Fibroblast of skin of right quadriceps (primary cell): ENCODE measurements around the gene SEMA3B.
A peak's percentile ranks its signal among the peaks of the same experiment; 100 is the strongest.
"Not testable (repeated sequence)": the region's sequence is repeated elsewhere in the genome, so short reads cannot be mapped to it uniquely, and the experiment has no call there.

Experiments used
- DNase-seq: peaks from one replicate; pipeline ENCODE4 v3.0.0-alpha.2; 2013

Gene SEMA3B

DNA sequence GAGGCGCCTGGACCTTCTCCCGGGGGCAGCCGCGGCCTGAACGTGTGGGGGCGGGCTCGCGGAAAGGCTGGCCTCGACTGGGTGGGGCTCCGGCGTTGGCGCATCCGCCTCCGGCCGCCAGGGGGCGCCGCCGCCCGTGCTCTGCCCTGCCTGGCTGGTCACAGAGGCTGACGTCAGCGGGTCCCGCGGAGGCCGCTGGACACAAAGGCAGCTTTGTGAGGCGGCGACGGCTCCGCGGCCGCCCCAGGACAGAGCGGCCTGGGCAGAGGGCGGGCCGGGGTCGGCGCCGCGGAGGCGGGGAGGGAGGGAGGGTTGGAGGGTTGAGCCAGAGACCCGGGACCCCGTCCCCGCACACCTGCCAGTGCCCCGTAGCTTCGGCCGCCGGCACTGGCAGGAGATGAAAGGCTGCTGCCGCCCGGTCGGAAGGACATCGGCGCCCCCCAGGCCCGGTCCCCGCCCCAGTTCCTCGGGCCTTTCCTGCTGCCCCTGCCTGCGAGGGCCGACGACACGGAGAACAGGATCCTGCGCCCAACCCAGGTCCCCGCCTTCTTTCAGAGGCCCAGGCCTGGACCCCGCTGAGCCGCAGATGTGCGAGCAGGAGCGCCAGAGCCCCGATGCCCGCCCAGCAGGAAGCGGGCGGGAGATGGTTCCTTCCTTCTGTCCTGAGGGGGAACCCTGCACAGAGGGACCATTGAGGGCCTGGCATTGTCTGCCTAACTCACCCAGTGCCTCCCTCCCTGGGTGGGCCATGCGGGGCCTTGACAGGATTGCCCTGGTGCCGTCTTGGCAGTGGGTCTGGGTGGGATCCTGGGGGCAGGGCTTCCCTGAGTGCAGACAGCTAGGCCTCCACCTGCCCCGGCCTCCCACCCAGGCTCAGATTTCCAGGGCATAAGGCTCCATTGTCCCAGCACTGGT, 8.7 kb upstream of the SEMA3B start:
- peak; percentile 84 for DNase-seq

DNA sequence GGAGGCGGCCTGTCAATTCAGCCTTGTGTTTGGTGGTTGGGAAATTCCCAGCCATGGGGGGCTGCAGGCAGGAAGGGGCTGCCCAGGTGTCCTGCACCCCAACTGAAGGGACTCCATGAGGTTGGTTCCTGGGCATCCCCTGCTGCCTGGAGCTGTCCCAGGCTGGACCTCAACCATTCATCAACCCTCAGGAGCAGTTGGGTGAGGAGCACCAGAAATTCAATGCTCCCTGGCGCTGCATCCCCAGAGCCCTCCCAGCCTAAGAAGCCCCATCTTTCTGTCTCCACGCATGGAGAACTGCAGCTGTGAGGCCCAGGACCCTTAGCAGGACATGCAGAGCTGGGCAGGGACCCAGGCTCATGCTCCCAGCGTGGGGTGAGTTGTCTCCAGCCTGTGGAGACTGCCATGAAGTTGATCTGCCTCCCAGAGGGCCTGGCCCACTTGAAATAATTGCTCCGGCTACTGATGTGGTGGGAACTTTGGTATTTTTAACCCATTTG, 8.0 kb upstream of the SEMA3B start:
- DNase-seq = no peak

- no peak for DNase-seq
Observed at GRCh38 chr3:50261505-50261904, 7.4 kb upstream of the SEMA3B start.

GRCh38 chr3:50262200-50262599, 6.7 kb upstream of the SEMA3B start:
- not testable (repeated sequence) for DNase-seq

DNA sequence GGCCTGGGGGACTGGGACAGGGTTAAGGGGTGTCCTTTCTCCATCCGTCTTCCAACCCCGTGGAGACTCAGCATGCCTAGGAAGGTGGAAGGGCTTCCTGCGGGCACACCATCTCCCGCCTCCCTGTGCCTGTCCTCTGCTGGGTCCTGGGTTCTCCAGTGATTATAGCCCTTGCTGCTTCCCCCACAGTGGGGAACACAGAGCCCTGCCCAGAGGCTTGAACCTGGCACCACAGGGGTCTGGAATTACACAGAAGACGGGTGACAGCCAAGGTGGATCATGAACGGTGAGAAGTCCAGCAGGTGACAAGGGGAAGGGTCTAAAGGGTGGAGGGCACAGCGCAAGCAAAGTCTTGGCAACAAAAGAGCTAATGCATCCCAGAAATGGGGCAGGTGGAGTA, 6.2 kb upstream of the SEMA3B start:
- DNase-seq = no peak

DNA sequence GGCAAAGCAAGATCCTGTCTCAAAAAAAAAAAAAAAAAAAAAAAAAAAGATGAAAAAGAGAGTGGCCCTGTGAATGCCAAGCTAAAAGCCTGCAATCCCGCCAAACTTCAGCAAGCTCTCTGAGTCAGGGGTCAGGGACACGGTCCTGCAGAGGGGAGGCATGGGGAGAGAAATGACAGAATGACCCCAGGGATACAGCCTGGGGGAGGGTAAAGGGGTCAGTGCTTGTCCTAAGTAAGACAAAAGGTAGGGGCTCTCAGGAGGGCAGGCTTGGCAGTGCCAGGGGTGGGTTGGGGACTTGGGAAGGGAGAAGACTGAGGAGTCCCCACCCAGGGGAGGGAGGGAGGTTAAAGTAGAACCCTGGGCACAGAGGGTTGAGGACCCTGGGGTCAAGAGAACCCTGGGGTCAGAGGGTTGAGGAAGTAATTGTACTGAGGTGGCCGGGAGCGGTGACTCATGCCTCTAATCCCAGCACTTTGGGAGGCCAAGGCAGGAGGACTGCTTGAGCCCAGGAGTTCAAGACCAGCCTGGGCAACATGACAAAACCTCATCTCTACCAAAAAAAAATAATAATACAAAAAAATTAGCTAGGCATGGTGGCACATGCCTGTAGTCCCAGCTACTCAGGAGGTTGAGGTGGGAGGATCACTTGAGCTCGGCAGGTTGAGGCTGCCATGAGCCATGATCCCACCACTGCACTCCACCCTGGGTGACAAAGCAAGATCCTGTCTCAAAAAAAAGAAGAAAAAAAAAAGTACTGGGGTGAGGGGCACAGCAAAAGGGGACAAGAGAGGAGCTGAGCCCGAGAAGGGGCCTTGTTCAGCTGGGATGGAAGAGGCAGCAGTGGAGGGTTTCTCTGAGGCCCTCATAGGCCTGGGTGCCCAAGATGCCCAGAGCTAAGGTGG, 5.2 kb upstream of the SEMA3B start:
- no peak for DNase-seq

DNA sequence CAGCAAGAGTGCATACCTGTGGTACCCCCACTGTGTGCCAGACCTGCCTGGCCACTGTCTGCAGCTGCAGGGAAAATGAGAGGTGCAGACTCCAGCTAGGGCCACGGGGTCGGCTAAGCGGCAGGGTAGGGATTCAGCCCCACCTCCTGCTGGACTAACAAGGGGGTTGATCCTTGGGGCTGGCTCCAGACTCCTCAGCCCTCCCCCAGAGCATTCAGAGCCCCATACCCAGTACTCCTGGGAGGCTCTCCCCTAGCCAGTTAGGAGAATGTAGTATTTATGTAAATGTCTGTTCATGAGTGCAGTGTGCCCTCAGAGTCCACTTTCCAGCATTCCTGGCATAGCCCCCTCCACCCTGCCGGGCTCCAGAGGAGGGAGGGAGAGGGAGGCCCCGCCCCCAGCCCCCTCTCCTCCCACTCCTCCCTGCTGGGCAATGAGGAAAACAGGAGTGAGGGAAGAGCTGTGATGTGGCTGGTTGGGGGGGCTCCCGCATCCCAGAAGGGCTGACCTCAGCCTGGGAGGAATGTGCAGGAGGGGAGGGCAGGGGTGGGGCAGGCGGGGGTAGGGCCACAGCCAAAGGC, 4.5 kb upstream of the SEMA3B start:
- DNase-seq = peak; percentile 98

GRCh38 chr3:50264964-50265485, 3.9 kb upstream of the SEMA3B start:
- DNase-seq = no peak

GRCh38 chr3:50265571-50265970, 3.4 kb upstream of the SEMA3B start:
- no peak for DNase-seq

GRCh38 chr3:50266017-50266416, 2.9 kb upstream of the SEMA3B start:
- DNase-seq = no peak

DNA sequence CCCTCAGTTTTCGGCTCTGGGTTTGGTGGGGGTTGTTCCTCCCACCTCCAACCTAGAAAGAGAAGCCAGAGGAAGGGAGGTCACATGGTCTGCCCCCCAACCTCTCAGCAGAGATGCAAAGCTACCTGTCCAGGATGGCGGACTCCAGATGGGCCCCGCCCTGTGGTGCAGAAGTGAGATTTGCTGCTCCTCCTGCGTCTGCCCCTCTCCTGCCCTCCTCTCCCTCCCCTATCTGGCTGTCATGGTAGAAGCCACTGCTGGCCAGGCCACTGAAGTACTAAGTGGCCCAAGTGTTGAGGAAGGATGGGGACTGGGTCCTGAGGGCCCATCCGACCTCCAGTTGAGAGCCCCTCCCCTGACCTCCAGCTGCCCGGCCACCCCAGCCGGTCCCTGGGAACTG, 2.1 kb upstream of the SEMA3B start:
- no peak for DNase-seq

DNA sequence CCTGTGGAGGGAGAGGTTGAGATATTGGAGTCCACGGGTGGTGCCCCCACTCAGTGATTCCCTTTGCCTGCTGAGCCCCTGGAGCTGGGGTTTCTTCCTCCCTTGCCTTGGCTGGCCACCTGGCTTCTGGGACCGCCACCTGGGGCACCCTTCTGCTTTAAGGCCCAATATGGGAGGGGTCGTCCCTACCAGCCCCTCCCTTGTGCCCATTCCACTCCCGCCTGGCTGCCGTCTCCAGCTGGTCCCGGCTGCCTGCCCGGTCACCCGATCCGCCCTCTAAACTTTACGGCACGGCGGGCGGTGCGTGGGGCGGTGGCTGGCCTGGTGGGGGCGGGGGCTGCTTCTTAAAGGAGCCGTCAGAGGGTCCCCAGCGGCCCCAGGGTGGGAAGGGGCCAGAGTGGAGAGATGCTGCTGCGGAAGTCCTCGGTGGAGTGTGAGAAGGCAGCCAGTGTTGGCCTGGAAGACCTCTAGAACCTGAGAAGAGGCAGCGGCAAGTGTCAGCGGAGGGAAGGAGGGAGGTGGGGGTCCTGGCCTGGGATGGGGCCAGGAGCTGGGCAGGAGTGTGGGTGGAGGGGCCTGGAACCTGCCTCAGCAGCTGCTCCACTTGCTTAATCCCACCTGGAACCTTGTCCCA, 1.6 kb upstream of the SEMA3B start:
- DNase-seq = no peak

DNA sequence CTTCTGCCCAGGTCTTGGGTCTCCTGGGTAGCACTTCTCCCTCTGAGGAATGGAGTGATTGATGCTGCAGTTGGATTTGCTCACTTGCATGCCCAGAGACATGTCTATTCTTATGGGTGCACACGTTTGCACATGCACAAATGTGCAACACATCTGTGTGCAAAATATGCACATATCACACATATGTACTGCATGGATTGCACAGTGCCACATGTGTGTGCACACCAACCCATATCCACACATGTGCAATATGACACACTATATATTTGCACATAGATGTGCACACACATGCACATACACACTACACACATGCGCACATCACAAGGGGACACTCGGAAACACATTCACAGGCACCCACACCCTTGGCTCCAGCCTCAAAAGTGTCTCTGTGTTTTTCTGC, 671 bp upstream of the SEMA3B start:
- DNase-seq = no peak

- no peak for DNase-seq
Observed at GRCh38 chr3:50269460-50269859, 513 bp downstream of the SEMA3B start.

DNA sequence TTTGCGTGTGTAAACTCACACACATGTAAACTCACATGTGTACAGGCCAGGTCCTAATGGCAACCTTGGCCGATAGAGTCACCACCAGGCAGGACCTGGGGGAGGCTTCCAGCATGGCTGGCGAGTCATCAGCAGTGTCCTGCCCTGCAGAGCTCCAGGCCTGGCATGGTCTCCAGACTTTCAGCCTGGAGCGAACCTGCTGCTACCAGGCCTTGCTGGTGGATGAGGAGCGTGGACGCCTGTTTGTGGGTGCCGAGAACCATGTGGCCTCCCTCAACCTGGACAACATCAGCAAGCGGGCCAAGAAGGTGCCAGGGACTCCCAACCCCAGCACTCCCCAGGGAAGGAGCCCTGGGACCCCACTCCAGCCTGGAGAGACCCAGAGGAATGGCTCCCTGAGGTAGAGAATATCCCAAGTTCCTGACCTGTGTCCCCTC, 1.0 kb downstream of the SEMA3B start:
- no peak for DNase-seq

GRCh38 chr3:50270422-50271224, 1.7 kb downstream of the SEMA3B start:
- no peak for DNase-seq

DNA sequence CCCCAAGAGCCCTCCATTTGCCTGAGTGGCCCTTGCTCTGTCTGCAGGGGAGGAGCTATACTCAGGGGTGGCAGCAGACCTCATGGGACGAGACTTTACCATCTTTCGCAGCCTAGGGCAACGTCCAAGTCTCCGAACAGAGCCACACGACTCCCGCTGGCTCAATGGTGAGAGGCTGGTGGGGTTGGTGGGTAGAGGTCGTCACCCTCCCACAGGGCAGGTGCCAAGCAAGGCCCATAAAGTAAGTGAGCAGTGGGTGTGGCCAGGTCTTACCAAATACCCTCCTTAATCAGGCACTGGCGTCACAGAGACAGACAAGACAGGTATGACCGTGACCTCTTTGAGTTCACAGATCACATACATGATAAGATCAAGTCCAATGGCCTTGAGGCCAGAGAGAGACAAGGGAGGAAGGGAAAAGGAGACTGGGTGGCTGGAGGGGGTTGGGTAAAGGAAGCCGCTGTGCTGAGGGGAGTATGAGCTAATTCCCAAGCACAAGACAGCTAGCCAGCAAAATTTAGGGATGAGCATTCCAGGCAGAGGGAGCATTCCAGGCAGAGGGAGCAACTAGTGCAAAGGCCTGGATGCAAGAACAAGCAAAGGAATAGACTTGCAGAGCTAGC, 2.5 kb downstream of the SEMA3B start:
- DNase-seq = no peak

GRCh38 chr3:50272538-50272910, 3.6 kb downstream of the SEMA3B start:
- DNase-seq = not testable (repeated sequence)

- peak; percentile 60 for DNase-seq
Observed at GRCh38 chr3:50272911-50273688, 4.2 kb downstream of the SEMA3B start.

DNA sequence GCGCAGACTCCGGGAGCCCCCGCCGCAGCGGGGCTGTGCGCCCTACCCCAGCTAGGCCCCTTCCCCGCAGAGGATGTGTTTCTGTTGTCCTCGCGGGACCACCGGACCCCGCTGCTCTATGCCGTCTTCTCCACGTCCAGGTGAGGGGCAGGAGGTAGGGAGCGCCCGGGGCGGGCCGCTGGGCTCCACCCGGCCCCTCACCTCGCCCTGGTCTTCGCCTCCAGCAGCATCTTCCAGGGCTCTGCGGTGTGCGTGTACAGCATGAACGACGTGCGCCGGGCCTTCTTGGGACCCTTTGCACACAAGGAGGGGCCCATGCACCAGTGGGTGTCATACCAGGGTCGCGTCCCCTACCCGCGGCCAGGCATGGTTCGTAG, 4.7 kb downstream of the SEMA3B start:
- no peak for DNase-seq
